ENCODE data around the gene CDKAL1. TPM values are rescaled to one million over a fixed set of nuclear protein-coding genes. Genes with fewer than 3 reads are reported as not detected.

Gene CDKAL1
- total and polyA plus RNA-seq, 2 of the 8 experiments (the other 6 are each of a cell fraction or from before 2014, with no cell fraction given): 8.4 to 24.6 TPM

DNA sequence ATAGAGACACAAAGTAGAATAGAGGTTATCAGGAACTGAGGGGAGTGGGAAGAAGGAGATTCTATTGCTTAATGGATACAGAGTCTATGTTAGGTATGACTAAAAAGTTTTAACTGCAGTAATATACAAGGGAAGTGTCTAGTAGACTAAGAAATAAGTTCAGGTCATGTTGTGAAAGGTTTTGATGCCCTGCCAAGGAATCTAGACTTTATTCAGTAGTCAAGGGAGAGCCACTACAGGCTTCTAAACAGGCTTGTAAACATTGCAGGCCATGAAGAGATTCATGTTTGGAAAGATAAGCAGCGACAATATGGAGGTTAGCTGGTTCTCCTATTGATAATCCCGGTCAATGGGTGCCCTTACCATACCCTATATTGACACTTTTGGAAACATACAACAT lies 706.5 kb downstream of the CDKAL1 start:
- Histone ChIP-seq H4K8ac (ENCODE audit: extremely low read depth, insufficient read depth, low read length) (no peak overlapping the region), H3K18ac (ENCODE audit: extremely low read depth, low read length) (no peak overlapping the region), H3K4me1 (replicated peaks in 1 of 4; ENCODE audit: control insufficient read depth in 3 of 4, insufficient read depth in 4 of 4, low read length in 3 of 4) (no peaks in the 10 kb centered on the region; a peak in 1 of 7 replicates), H4K5ac (ENCODE audit: insufficient read length, low read depth, low read length) (no peak overlapping the region), H3K4ac (replicated peaks; ENCODE audit: insufficient read length, low read depth, low read length) (no peak overlapping the region), H4K91ac (replicated peaks; ENCODE audit: insufficient read length, low read length) (no peak overlapping the region), H2BK15ac (ENCODE audit: low read length) (no peak overlapping the region), H3K14ac (ENCODE audit: insufficient read length) (no peak overlapping the region), H3K4me3 (ENCODE audit: extremely low read depth in 1 of 4, insufficient read depth in 2 of 4, low read depth in 3 of 4, low read length in 4 of 4) (no peak overlapping the region), H3K27ac (ENCODE audit: low read depth, low read length) (no peak overlapping the region), H2BK5ac (ENCODE audit: low read depth, low read length) (no peak overlapping the region), H2BK12ac (ENCODE audit: low read depth, low read length) (no peak overlapping the region), H3K36me3 (ENCODE audit: control insufficient read depth in 2 of 4, insufficient read depth in 4 of 4, low read length in 3 of 4) (no peaks in the 10 kb centered on the region; a peak in 1 of 8 replicates), H3K79me2 (ENCODE audit: control insufficient read depth in 1 of 2, insufficient read depth in 2 of 2, low read length in 2 of 2) (no peaks in the 10 kb centered on the region), H2AFZ (ENCODE audit: low read length) (no peak overlapping the region), H3K4me2 (ENCODE audit: insufficient read depth in 1 of 2, low read depth in 2 of 2, low read length in 2 of 2) (no peak overlapping the region), H3K79me1 (ENCODE audit: low read depth, low read length) (no peaks in the 10 kb centered on the region), H3K27me3 (replicated peaks in 1 of 4; ENCODE audit: control insufficient read depth in 3 of 4, extremely low read depth in 1 of 4, insufficient read depth in 3 of 4, low read length in 3 of 4) (no peaks in the 10 kb centered on the region), H2BK20ac (ENCODE audit: low read length) (no peak overlapping the region), H3K23me2 (ENCODE audit: low read depth, low read length) (no peaks in the 10 kb centered on the region), H3K23ac (ENCODE audit: insufficient read length) (no peak overlapping the region), H3K9ac (replicated peaks in 1 of 4; ENCODE audit: extremely low read depth in 1 of 4, low read depth in 3 of 4, low read length in 3 of 4) (no peak overlapping the region), H4K20me1 (replicated peaks in 1 of 2; ENCODE audit: control insufficient read depth in 1 of 2, insufficient read depth in 2 of 2, low read length in 2 of 2) (no peaks in the 10 kb centered on the region), H3K9me3 (ENCODE audit: insufficient read depth in 2 of 2, low read depth in 1 of 2, low read length in 1 of 2) (no peaks in the 10 kb centered on the region), H2AK5ac (ENCODE audit: low read depth, low read length) (no peak overlapping the region), H2BK120ac (replicated peaks; ENCODE audit: low read depth, low read length) (no peak overlapping the region), H3K56ac (replicated peaks; ENCODE audit: insufficient read length, low read depth, low read length) (no peak overlapping the region)
- DNase-seq (ENCODE audit: low read depth in 1 of 2, low spot score in 2 of 2) (no peak), FAIRE-seq (no peak)
- POLR2A ChIA-PET (ENCODE audit: partially characterized antibody): no interaction called here
- WGBS, 2 experiments (ENCODE audit: extremely low coverage in 1 of 2, insufficient coverage in 1 of 2, insufficient read length in 1 of 2, insufficient replicate concordance in 2 of 2, low coverage in 1 of 2, low lambda C conversion rate in 2 of 2, missing lambda C conversion rate in 1 of 2): 97% methylated on average over 2 of the region's 2 CpGs; no CpG with 5 or more reads in 1 of the 2 experiments
- CTCF ChIA-PET (ENCODE audit: partially characterized antibody): no interaction called here
- TF ChIP-seq CBX8 (IDR thresholded peaks at IDR 0.05; ENCODE audit: borderline replicate concordance, low read depth, low read length) (no peak), BCL11A (IDR thresholded peaks at IDR 0.05; ENCODE audit: low read depth in 2 of 2, low read length in 2 of 2) (no peak), FOSL1 (IDR thresholded peaks at IDR 0.05; ENCODE audit: insufficient read depth, low read depth, low read length) (no peak), RAD21 (IDR thresholded peaks at IDR 0.05 in 1 of 2, conservative IDR thresholded peaks at IDR 0.05 in 1 of 2; ENCODE audit: low read depth in 2 of 2, low read length in 2 of 2) (no peak), SP2 (IDR thresholded peaks at IDR 0.05; ENCODE audit: low read length) (no peak), RFX5 (IDR thresholded peaks at IDR 0.05; ENCODE audit: borderline replicate concordance, low read depth, low read length) (no peak), CTBP2 (IDR thresholded peaks at IDR 0.05; ENCODE audit: borderline replicate concordance, insufficient read depth, insufficient read length, low read length) (no peak), MAFK (IDR thresholded peaks at IDR 0.05; ENCODE audit: low read depth, low read length) (no peak), RNF2 (IDR thresholded peaks at IDR 0.05; ENCODE audit: borderline replicate concordance, low read depth, low read length, missing control alignments, poor library complexity, severe bottlenecking) (no peak), JUN (IDR thresholded peaks at IDR 0.05; ENCODE audit: low read depth, low read length) (no peak), NRF1 (IDR thresholded peaks at IDR 0.05; ENCODE audit: low read depth, low read length) (no peak), TAF1 (IDR thresholded peaks at IDR 0.05; ENCODE audit: low read depth, low read length) (no peak), CEBPB (IDR thresholded peaks at IDR 0.05; ENCODE audit: low read depth, low read length) (no peak), HDAC2 (IDR thresholded peaks at IDR 0.05; ENCODE audit: borderline replicate concordance in 1 of 2, low read depth in 2 of 2, low read length in 2 of 2) (no peak)

All from H1 (cell line).